ENCODE results near the gene CEL.

CEL gene

GRCh38 chr9:133116346-133117231 is 54.8 kb downstream of the CEL start:
- DNase-seq (ENCODE audit: low spot score) (no peak), ATAC-seq (ENCODE audit: low read depth) (no peak)
- Histone ChIP-seq H3K9me3 (ENCODE audit: severe bottlenecking) (no peaks in the 10 kb centered on the region), H3K27me3 (ENCODE audit: insufficient read depth, poor library complexity, severe bottlenecking) (no peaks in the 10 kb centered on the region), H3K4me3 (ENCODE audit: severe bottlenecking) (no peak overlapping the region), H3K4me1 (ENCODE audit: insufficient read depth, poor library complexity, severe bottlenecking) (no peaks in the 10 kb centered on the region), H3K27ac (ENCODE audit: poor library complexity, severe bottlenecking) (no peak overlapping the region), H3K36me3 (ENCODE audit: low read depth) (no peaks in the 10 kb centered on the region)
- TF ChIP-seq, protein P1, sequence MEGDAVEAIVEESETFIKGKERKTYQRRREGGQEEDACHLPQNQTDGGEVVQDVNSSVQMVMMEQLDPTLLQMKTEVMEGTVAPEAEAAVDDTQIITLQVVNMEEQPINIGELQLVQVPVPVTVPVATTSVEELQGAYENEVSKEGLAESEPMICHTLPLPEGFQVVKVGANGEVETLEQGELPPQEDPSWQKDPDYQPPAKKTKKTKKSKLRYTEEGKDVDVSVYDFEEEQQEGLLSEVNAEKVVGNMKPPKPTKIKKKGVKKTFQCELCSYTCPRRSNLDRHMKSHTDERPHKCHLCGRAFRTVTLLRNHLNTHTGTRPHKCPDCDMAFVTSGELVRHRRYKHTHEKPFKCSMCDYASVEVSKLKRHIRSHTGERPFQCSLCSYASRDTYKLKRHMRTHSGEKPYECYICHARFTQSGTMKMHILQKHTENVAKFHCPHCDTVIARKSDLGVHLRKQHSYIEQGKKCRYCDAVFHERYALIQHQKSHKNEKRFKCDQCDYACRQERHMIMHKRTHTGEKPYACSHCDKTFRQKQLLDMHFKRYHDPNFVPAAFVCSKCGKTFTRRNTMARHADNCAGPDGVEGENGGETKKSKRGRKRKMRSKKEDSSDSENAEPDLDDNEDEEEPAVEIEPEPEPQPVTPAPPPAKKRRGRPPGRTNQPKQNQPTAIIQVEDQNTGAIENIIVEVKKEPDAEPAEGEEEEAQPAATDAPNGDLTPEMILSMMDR (IDR thresholded peaks at IDR 0.05; ENCODE audit: poor library complexity, severe bottlenecking), result no peak

GRCh38 chr9:133117271-133118178 is 55.7 kb downstream of the CEL start:
- H3K27me3 ChIP-seq (ENCODE audit: insufficient read depth, poor library complexity, severe bottlenecking), result no peaks in the 10 kb centered on the region
- ATAC-seq (ENCODE audit: low read depth) (no peak), DNase-seq (ENCODE audit: low spot score) (no peak)
- H3K9me3 ChIP-seq (ENCODE audit: severe bottlenecking), result no peaks in the 10 kb centered on the region
- TF ChIP-seq, protein P1 (IDR thresholded peaks at IDR 0.05; ENCODE audit: poor library complexity, severe bottlenecking), result no peak
- no peak overlapping the region for H3K4me3 ChIP-seq (ENCODE audit: severe bottlenecking)
- no peak overlapping the region for H3K27ac ChIP-seq (ENCODE audit: poor library complexity, severe bottlenecking)
- no peaks in the 10 kb centered on the region for H3K4me1 ChIP-seq (ENCODE audit: insufficient read depth, poor library complexity, severe bottlenecking)
- H3K36me3 ChIP-seq (ENCODE audit: low read depth), result no peaks in the 10 kb centered on the region

DNA sequence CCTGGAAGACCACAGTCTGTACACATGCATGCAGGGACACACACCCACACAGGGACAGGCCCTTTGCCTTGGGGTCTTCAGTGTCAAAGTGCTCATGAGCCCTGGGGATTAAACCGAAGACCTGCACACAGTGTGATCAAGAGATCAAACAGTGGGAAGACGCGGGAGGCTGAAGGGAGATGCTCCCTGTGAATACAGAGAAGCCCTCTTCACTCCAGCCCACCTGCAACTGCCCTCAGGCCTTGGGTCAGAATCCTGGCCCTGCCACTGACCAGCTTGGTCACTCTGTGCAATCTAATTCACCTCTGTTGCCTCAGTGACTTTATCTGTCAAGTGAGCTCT is 56.4 kb downstream of the CEL start:
- Histone ChIP-seq H3K36me3 (ENCODE audit: low read depth) (no peaks in the 10 kb centered on the region), H3K4me3 (ENCODE audit: severe bottlenecking) (no peak overlapping the region), H3K4me1 (ENCODE audit: insufficient read depth, poor library complexity, severe bottlenecking) (no peaks in the 10 kb centered on the region), H3K27ac (ENCODE audit: poor library complexity, severe bottlenecking) (no peak overlapping the region), H3K9me3 (ENCODE audit: severe bottlenecking) (no peaks in the 10 kb centered on the region), H3K27me3 (ENCODE audit: insufficient read depth, poor library complexity, severe bottlenecking) (no peaks in the 10 kb centered on the region)
- TF ChIP-seq, protein P1 (IDR thresholded peaks at IDR 0.05; ENCODE audit: poor library complexity, severe bottlenecking), result no peak
- ATAC-seq (ENCODE audit: low read depth) (no peak), DNase-seq (ENCODE audit: low spot score) (no peak)

DNA sequence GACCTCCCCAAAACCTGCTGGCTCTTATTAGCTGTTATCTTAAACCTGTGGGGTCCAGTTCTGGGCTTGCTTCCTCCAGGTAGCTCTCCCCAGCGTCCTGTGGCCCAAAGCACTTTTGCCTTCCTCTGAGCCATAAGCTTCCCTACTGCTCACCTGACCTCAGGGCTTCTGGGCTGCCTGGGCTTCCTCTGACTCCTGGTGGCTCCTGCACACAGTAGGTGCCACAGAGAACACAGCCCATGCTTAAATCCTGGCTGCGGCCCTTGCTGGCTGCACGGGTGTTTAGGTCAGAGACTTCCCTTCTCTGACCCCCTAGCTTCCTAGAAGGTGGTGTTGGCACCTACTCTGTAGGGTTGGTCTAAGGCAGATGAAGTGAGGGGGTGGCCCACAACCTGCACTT is 56.8 kb downstream of the CEL start:
- no peaks in the 10 kb centered on the region for H3K4me1 ChIP-seq (ENCODE audit: insufficient read depth, poor library complexity, severe bottlenecking)
- H3K27ac ChIP-seq (ENCODE audit: poor library complexity, severe bottlenecking), result no peak overlapping the region
- no peaks in the 10 kb centered on the region for H3K9me3 ChIP-seq (ENCODE audit: severe bottlenecking)
- ATAC-seq (ENCODE audit: low read depth) (no peak), DNase-seq (ENCODE audit: low spot score) (no peak)
- H3K4me3 ChIP-seq (ENCODE audit: severe bottlenecking), result no peak overlapping the region
- H3K36me3 ChIP-seq (ENCODE audit: low read depth), result no peaks in the 10 kb centered on the region
- no peaks in the 10 kb centered on the region for H3K27me3 ChIP-seq (ENCODE audit: insufficient read depth, poor library complexity, severe bottlenecking)
- TF ChIP-seq, protein P1 (IDR thresholded peaks at IDR 0.05; ENCODE audit: poor library complexity, severe bottlenecking), result no peak
